DOHH2 (cell line): Measurements from ENCODE around the gene CLIC5.

Experiments used
- H3F3A ChIP-seq: fragments of 200-600 bp; sonication (generic), shearing (Covaris generic); 2 replicates; pipeline ENCODE4 v1.6.0; 2016; ENCODE audit warnings: antibody characterized with exemption, mild to moderate bottlenecking; ENCODE audit not compliant: control insufficient read depth, insufficient read depth
- H3K27ac ChIP-seq: fragments of 200-600 bp; sonication (generic); 2 replicates; pipeline ENCODE4 v1.5.1; 2014; ENCODE audit warnings: low read depth, mild to moderate bottlenecking, low read length, moderate library complexity
- H3K27me3 ChIP-seq: fragments of 200-600 bp; sonication (generic); 2 replicates; pipeline ENCODE4 v1.6.1; 2014; ENCODE audit warnings: mild to moderate bottlenecking, low read length, mixed read lengths; ENCODE audit not compliant: control insufficient read depth
- H3K36me3 ChIP-seq: fragments of 200-600 bp; sonication (generic); 2 replicates; pipeline ENCODE4 v1.6.1; 2014; ENCODE audit warnings: mild to moderate bottlenecking, low read length, moderate library complexity, mixed read lengths; ENCODE audit not compliant: control insufficient read depth
- H3K4me1 ChIP-seq: fragments of 200-600 bp; sonication (generic); 2 replicates; pipeline ENCODE4 v1.6.1; 2014; ENCODE audit warnings: mild to moderate bottlenecking, low read length, mixed read lengths; ENCODE audit not compliant: control insufficient read depth
- H3K4me2 ChIP-seq: fragments of 200-600 bp; sonication (generic); 2 replicates; pipeline ENCODE4 v1.6.0; 2014; ENCODE audit warnings: mild to moderate bottlenecking, low read length, moderate library complexity
- H3K4me3 ChIP-seq: fragments of 200-600 bp; sonication (generic); 2 replicates; pipeline ENCODE4 v1.5.1; 2014; ENCODE audit warnings: mild to moderate bottlenecking, low read length, mixed read lengths
- H3K79me2 ChIP-seq: fragments of 200-600 bp; sonication (generic); 2 replicates; pipeline ENCODE4 v1.6.1; 2014; ENCODE audit warnings: mild to moderate bottlenecking, low read length, mixed read lengths; ENCODE audit not compliant: control insufficient read depth
- H3K9me2 ChIP-seq: fragments of 200-600 bp; sonication (generic); replicated peaks from 2 replicates; pipeline ENCODE4 v1.6.1; 2014; ENCODE audit warnings: mild to moderate bottlenecking, low read length, mixed read lengths; ENCODE audit not compliant: control insufficient read depth
- H3K9me3 ChIP-seq: fragments of 200-600 bp; sonication (generic); 2 replicates; pipeline ENCODE4 v1.6.1; 2014; ENCODE audit warnings: antibody characterized with exemption, low read length, mixed read lengths; ENCODE audit not compliant: control insufficient read depth, insufficient read depth
- H4K20me1 ChIP-seq: fragments of 200-600 bp; sonication (generic); 2 replicates; pipeline ENCODE4 v1.6.0; 2014; ENCODE audit warnings: low read depth, mild to moderate bottlenecking, antibody characterized with exemption, low read length, moderate library complexity; ENCODE audit not compliant: control insufficient read depth, insufficient read depth
- CTCF ChIP-seq: fragments of 200-600 bp; sonication (generic); IDR thresholded peaks from one replicate; pipeline ENCODE4 v1.5.1; 2014; ENCODE audit warnings: antibody characterized with exemption, mild to moderate bottlenecking, low read depth, low read length; ENCODE audit not compliant: poor library complexity, severe bottlenecking
- EZH2phosphoT487 ChIP-seq: fragments of 200-600 bp; sonication (generic); IDR thresholded peaks from 2 replicates; pipeline ENCODE4 v1.6.1; 2017; ENCODE audit warnings: borderline replicate concordance, mild to moderate bottlenecking, antibody characterized with exemption, low read length, moderate library complexity, mixed read lengths

CLIC5 gene

GRCh38 chr6:45870531-45870930, 145.1 kb downstream of the CLIC5 start:
- no peak overlapping the region for H3K4me3 ChIP-seq
- no peaks in the 10 kb centered on the region for H3K4me1 ChIP-seq
- H3K4me2 ChIP-seq: no peak overlapping the region
- no peaks in the 10 kb centered on the region for H3F3A ChIP-seq
- TF ChIP-seq EZH2phosphoT487: no peak
- no peak for TF ChIP-seq CTCF
- H3K27me3 ChIP-seq: no peaks in the 10 kb centered on the region
- H3K79me2 ChIP-seq: no peaks in the 10 kb centered on the region
- H3K36me3 ChIP-seq: no peaks in the 10 kb centered on the region
- no peak overlapping the region for H3K27ac ChIP-seq
- no peaks in the 10 kb centered on the region for H3K9me3 ChIP-seq
- H4K20me1 ChIP-seq: no peaks in the 10 kb centered on the region
- H3K9me2 ChIP-seq: no peaks in the 10 kb centered on the region

GRCh38 chr6:45864651-45865050, 151.0 kb downstream of the CLIC5 start:
- Histone ChIP-seq H3K36me3 (no peaks in the 10 kb centered on the region), H3K9me2 (no peaks in the 10 kb centered on the region), H4K20me1 (no peaks in the 10 kb centered on the region), H3K4me3 (no peak overlapping the region), H3K9me3 (no peaks in the 10 kb centered on the region), H3K79me2 (no peaks in the 10 kb centered on the region), H3K27me3 (no peaks in the 10 kb centered on the region), H3K4me1 (no peaks in the 10 kb centered on the region), H3K4me2 (no peak overlapping the region), H3F3A (no peaks in the 10 kb centered on the region), H3K27ac (no peak overlapping the region)
- TF ChIP-seq EZH2phosphoT487 (no peak), CTCF (no peak)

- Histone ChIP-seq H3K9me2 (no peaks in the 10 kb centered on the region), H3F3A (no peaks in the 10 kb centered on the region), H3K27ac (no peak overlapping the region), H3K79me2 (no peaks in the 10 kb centered on the region), H3K27me3 (no peaks in the 10 kb centered on the region), H4K20me1 (no peaks in the 10 kb centered on the region), H3K4me2 (no peak overlapping the region), H3K4me1 (no peaks in the 10 kb centered on the region), H3K4me3 (no peak overlapping the region), H3K9me3 (no peaks in the 10 kb centered on the region), H3K36me3 (no peaks in the 10 kb centered on the region)
- TF ChIP-seq EZH2phosphoT487 (no peak), CTCF (no peak)
These were observed 157.0 kb downstream of the CLIC5 start for GRCh38 chr6:45858691-45859090.

GRCh38 chr6:45857827-45858226, 157.8 kb downstream of the CLIC5 start:
- no peaks in the 10 kb centered on the region for H3K9me3 ChIP-seq
- no peak overlapping the region for H3K4me3 ChIP-seq
- no peaks in the 10 kb centered on the region for H3K36me3 ChIP-seq
- H3K4me2 ChIP-seq: no peak overlapping the region
- no peaks in the 10 kb centered on the region for H3F3A ChIP-seq
- H3K9me2 ChIP-seq: no peaks in the 10 kb centered on the region
- no peaks in the 10 kb centered on the region for H3K4me1 ChIP-seq
- TF ChIP-seq EZH2phosphoT487 (no peak), CTCF (no peak)
- no peak overlapping the region for H3K27ac ChIP-seq
- H4K20me1 ChIP-seq: no peaks in the 10 kb centered on the region
- no peaks in the 10 kb centered on the region for H3K79me2 ChIP-seq
- H3K27me3 ChIP-seq: no peaks in the 10 kb centered on the region
